Large intestine (tissue), 12 donors: ENCODE results near the gene CYS1. TPM values are rescaled to one million over a fixed set of nuclear protein-coding genes. Genes with fewer than 3 reads are reported as not detected.
A peak's percentile ranks its signal among the peaks of the same experiment; 100 is the strongest.

Source experiments
- DNase-seq, 2 donors: peaks; one replicate each; pipeline versions ENCODE4 v3.0.0 to v3.0.0-alpha.2; 2013
- H3K27ac ChIP-seq: one replicate; pipeline ENCODE4 v1.5.1; 2013; ENCODE audit warnings: low read length
- H3K27me3 ChIP-seq: 2 replicates; pipeline ENCODE4 v1.6.1; 2013; ENCODE audit warnings: low read length; ENCODE audit not compliant: control insufficient read depth, insufficient read depth
- H3K36me3 ChIP-seq: 2 replicates; pipeline ENCODE4 v1.6.1; 2013; ENCODE audit warnings: low read length; ENCODE audit not compliant: control insufficient read depth, insufficient read depth
- H3K4me1 ChIP-seq: one replicate; pipeline ENCODE4 v1.6.1; 2013; ENCODE audit warnings: low read length; ENCODE audit not compliant: control insufficient read depth, insufficient read depth
- H3K4me3 ChIP-seq: one replicate; pipeline ENCODE4 v1.5.1; 2013; ENCODE audit warnings: low read length
- H3K9me3 ChIP-seq: one replicate; pipeline ENCODE4 v1.6.1; 2013; ENCODE audit warnings: mild to moderate bottlenecking, low read depth, low read length, moderate library complexity; ENCODE audit not compliant: control insufficient read depth
- WGBS: methylation state at CpG from one replicate; pipeline ENCODE4 v1.1.5; 2013; ENCODE audit warnings: low lambda C conversion rate; ENCODE audit not compliant: insufficient coverage; 5-methylcytosine and 5-hydroxymethylcytosine counted together
- long read RNA-seq, 11 donors: transcript quantifications; one replicate each; lab custom pipeline, GENCODE V29; 2026
- polyA plus RNA-seq: library from polyadenylated mRNA; unstranded; fragments of 120-200 nt; gene quantifications from one replicate; pipeline ENCODE4 v1.2.1, GENCODE V29; 2013

CYS1 gene
- polyA plus RNA-seq = 22.1 TPM
- long read RNA-seq, donor 1, transcript CYS1-201 (3 exons, 2,738 nt) = major isoform, 5 of 5 reads
- long read RNA-seq, donor 1, partial matches to known transcripts = 0 of 5 reads
- long read RNA-seq, donor 1, other reads (novel, unspliced or antisense) = 0 of 5 reads
- long read RNA-seq, donor 2, transcript CYS1-201 (3 exons, 2,738 nt) = major isoform, 5 of 5 reads
- long read RNA-seq, donor 2, partial matches to known transcripts = 0 of 5 reads
- long read RNA-seq, donor 2, other reads (novel, unspliced or antisense) = 0 of 5 reads
- long read RNA-seq, donor 3 = 0 reads
- long read RNA-seq, donor 4, partial matches to known transcripts = 0 of 1 reads
- long read RNA-seq, donor 4, other reads (novel, unspliced or antisense) = 0 of 1 reads
- long read RNA-seq, donor 5, partial matches to known transcripts = 0 of 4 reads
- long read RNA-seq, donor 5, other reads (novel, unspliced or antisense) = 0 of 4 reads
- long read RNA-seq, donor 6, transcript CYS1-201 (3 exons, 2,738 nt) = major isoform, 15 of 15 reads
- long read RNA-seq, donor 6, partial matches to known transcripts = 0 of 15 reads
- long read RNA-seq, donor 6, other reads (novel, unspliced or antisense) = 0 of 15 reads
- long read RNA-seq, donor 7, partial matches to known transcripts = 0 of 1 reads
- long read RNA-seq, donor 7, other reads (novel, unspliced or antisense) = 0 of 1 reads
- long read RNA-seq, donor 8, transcript CYS1-201 (3 exons, 2,738 nt) = major isoform, 21 of 21 reads
- long read RNA-seq, donor 8, partial matches to known transcripts = 0 of 21 reads
- long read RNA-seq, donor 8, other reads (novel, unspliced or antisense) = 0 of 21 reads
- long read RNA-seq, donor 9, transcript CYS1-201 (3 exons, 2,738 nt) = major isoform, 10 of 10 reads
- long read RNA-seq, donor 9, partial matches to known transcripts = 0 of 10 reads
- long read RNA-seq, donor 9, other reads (novel, unspliced or antisense) = 0 of 10 reads
- long read RNA-seq, donor 10, transcript CYS1-201 (3 exons, 2,738 nt) = major isoform, 18 of 33 reads
- long read RNA-seq, donor 10, partial matches to known transcripts = 15 of 33 reads
- long read RNA-seq, donor 10, other reads (novel, unspliced or antisense) = 0 of 33 reads
- long read RNA-seq, donor 11, transcript CYS1-201 (3 exons, 2,738 nt) = major isoform, 7 of 7 reads
- long read RNA-seq, donor 11, partial matches to known transcripts = 0 of 7 reads
- long read RNA-seq, donor 11, other reads (novel, unspliced or antisense) = 0 of 7 reads

GRCh38 chr2:10079870-10080535, at the start of gene CYS1:
Gene CYS1 (minus strand): TSS chr2:10080411. CDS start chr2:10080223, 188 bp downstream.
- Histone ChIP-seq H3K27ac (peak within 1 kb of the TSS; percentile 83), H3K9me3 (no peaks in the 10 kb centered on the region), H3K36me3 (peaks cover 4% of the 10 kb centered on the region), H3K4me1 (peaks cover 11% of the 10 kb centered on the region), H3K27me3 (peaks cover 39% of the 10 kb centered on the region), H3K4me3 (peak within 1 kb of the TSS; percentile 57)
- DNase-seq = peak in 1 of 2 donors; percentile 79
- WGBS = no CpG with 5 or more reads among the region's 98 CpGs

GRCh38 chr2:10129490-10129889, 49.3 kb upstream of the CYS1 start:
- no peaks in the 10 kb centered on the region for H3K9me3 ChIP-seq
- WGBS = 80% methylated on average over 1 of the region's 3 CpGs
- DNase-seq = no peak

GRCh38 chr2:10128420-10128819, 48.2 kb upstream of the CYS1 start:
- no peak overlapping the region for H3K27ac ChIP-seq
- no peak for DNase-seq
- peaks cover 1% of the 10 kb centered on the region for H3K27me3 ChIP-seq
- no peaks in the 10 kb centered on the region for H3K36me3 ChIP-seq
- H3K4me3 ChIP-seq = no peak overlapping the region
- H3K9me3 ChIP-seq = no peaks in the 10 kb centered on the region
- peaks cover 33% of the 10 kb centered on the region for H3K4me1 ChIP-seq

More at GRCh38 chr2:10129490-10129889, 49.3 kb upstream of the CYS1 start:
- Histone ChIP-seq H3K36me3 (no peaks in the 10 kb centered on the region), H3K4me1 (peaks cover 30% of the 10 kb centered on the region), H3K27me3 (no peaks in the 10 kb centered on the region), H3K27ac (no peak overlapping the region), H3K4me3 (no peak overlapping the region)

GRCh38 chr2:10126632-10127026, 46.4 kb upstream of the CYS1 start:
- Histone ChIP-seq H3K36me3 (no peaks in the 10 kb centered on the region), H3K27me3 (peaks cover 2% of the 10 kb centered on the region), H3K4me3 (no peak overlapping the region), H3K4me1 (peaks cover 42% of the 10 kb centered on the region), H3K27ac (peak overlapping the region; percentile 52), H3K9me3 (no peaks in the 10 kb centered on the region)
- peak; percentile 53 to 74 for DNase-seq
- WGBS = 0% methylated on average over 1 of the region's 5 CpGs

- Histone ChIP-seq H3K9me3 (no peaks in the 10 kb centered on the region), H3K4me1 (peaks cover 46% of the 10 kb centered on the region), H3K36me3 (no peaks in the 10 kb centered on the region), H3K4me3 (no peak overlapping the region), H3K27me3 (peaks cover 2% of the 10 kb centered on the region), H3K27ac (peak overlapping the region; percentile 52)
- DNase-seq = peak in 1 of 2 donors; percentile 59
- WGBS = no CpG with 5 or more reads among the region's 6 CpGs
Observed at GRCh38 chr2:10125842-10126631, 45.8 kb upstream of the CYS1 start.

GRCh38 chr2:10124538-10125045, 44.4 kb upstream of the CYS1 start:
- H3K27me3 ChIP-seq = peaks cover 2% of the 10 kb centered on the region
- H3K4me1 ChIP-seq = peaks cover 50% of the 10 kb centered on the region
- H3K36me3 ChIP-seq = no peaks in the 10 kb centered on the region
- DNase-seq = peak; percentile 54 to 69
- H3K27ac ChIP-seq = no peak overlapping the region
- 75% methylated on average over 1 of the region's 5 CpGs for WGBS
- H3K9me3 ChIP-seq = no peaks in the 10 kb centered on the region
- H3K4me3 ChIP-seq = peak overlapping the region; percentile 4

GRCh38 chr2:10123281-10123680, 43.1 kb upstream of the CYS1 start:
- no peaks in the 10 kb centered on the region for H3K36me3 ChIP-seq
- H3K4me1 ChIP-seq = peaks cover 50% of the 10 kb centered on the region
- DNase-seq = no peak
- H3K27ac ChIP-seq = no peak overlapping the region
- no peaks in the 10 kb centered on the region for H3K9me3 ChIP-seq
- WGBS = no CpG with 5 or more reads among the region's 18 CpGs
- peaks cover 2% of the 10 kb centered on the region for H3K27me3 ChIP-seq
- peak overlapping the region; percentile 66 for H3K4me3 ChIP-seq

- peak within 1 kb of the TSS; percentile 89 for H3K27ac ChIP-seq
- H3K4me3 ChIP-seq = peak within 1 kb of the TSS; percentile 66
- WGBS = no CpG with 5 or more reads among the region's 81 CpGs
- DNase-seq = peak; percentile 91
- peaks cover 45% of the 10 kb centered on the region for H3K4me1 ChIP-seq
- peaks cover 2% of the 10 kb centered on the region for H3K27me3 ChIP-seq
- H3K36me3 ChIP-seq = no peaks in the 10 kb centered on the region
- H3K9me3 ChIP-seq = no peaks in the 10 kb centered on the region
Observed at GRCh38 chr2:10122500-10123280, 42.5 kb upstream of the CYS1 start, which contains the start of gene RRM2. Gene RRM2 (plus strand): TSS chr2:10122739. CDS start chr2:10122799, 60 bp downstream.
